GM18519 (cell line): ENCODE results near the gene CRYL1.

Experiments
- ATAC-seq: cut with Tn5 transposase; IDR thresholded peaks from one replicate; pipeline ENCODE4 v1.9.1; 2021; ENCODE audit warnings: mild to moderate bottlenecking, moderate library complexity; ENCODE audit not compliant: unreplicated experiment, low FRiP score

CRYL1 gene

DNA sequence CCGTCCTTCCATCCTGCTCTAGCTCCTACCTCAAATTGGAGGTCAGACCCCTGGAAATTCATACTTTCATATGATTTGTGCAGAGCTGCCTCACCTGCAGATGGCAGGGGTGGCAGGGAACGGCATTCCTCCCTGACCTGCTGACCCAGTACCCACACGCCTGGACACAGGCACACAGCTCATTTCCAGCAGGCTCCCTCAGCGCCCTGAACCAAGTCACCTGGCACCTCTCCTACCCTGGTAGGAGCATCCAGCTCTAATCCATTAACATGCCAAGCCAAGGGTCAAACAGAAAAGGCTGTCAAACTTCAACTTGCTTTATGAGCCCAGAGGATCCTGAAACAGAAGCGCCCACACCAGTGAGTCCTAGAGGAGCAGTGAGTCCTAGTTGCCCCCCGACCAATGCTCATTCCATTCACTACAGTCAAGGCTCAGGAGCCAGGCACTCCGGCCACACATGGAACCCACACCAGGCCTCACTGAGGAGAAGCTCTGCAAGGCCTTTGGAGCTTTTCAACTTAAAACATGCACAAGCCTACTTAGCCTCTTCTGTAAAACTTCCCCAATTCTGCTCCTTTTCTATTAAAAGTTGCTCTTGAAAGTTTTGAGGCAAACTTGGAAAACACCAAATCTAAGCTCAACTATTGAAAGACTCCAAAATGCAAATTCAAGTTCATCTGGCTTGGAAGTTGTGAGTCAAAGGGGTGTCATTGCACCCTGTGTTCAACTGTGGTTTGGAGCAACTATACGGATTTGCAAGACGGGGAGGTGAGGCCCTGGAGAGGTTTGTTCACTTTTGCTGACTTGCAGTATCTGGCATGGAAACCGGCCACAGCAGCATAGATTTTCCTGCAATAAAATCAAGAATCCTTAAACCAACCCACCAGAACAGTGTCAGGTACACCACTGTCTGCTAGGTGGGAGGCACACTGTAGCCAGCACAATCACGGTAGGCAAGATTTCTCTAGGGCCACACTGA lies 96.7 kb downstream of the CRYL1 start:
- no peak for ATAC-seq

DNA sequence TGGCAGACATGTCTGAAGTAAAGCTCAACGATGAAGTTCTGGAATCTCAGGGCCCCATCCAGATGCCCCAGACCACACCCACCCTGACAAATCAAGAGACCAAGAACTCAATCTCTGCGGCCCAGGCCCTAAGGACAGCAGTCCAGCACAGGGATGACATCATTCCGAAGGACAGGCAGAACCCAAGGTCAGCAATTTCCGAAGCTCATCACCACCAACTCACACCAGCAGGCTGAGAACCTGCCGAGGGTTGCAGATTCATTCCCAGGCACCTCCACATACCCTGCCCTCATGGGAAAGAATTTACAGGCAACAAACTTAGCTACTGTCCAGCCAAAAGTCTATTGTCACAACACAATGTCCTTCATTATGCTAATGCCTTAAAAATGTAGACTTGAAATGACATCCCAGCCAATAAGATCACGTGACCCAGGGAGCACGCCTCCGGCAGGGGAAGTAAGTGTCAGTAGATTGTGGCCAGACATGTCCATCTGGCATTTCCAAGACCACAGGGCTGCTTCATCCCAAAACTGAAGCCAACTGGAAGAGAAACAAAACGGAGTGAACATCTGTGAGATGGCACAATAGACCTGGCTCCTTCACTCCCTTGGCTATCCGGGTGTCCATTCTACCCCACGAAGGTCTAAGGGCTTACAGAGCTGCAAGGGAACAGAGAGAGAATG lies 98.8 kb downstream of the CRYL1 start:
- ATAC-seq: no peak

DNA sequence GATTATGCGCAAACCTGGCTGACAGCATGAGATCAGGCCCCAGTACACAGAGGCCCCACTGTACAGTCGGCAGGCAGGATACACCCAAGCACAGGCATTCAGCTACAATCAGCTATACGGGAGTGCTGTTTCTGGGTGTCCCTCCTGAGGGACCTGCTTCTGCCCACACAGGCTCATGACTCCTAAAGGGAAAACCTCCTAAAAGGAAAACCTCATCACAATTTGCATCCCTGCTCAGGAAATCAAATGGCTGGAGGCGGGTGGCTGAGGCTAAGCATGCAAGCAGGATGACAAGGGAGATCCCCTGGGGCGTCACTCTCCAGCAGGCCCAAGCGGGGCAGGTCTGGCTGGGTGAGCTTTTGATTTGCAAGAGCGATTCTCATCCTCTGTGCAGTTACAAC lies 99.8 kb downstream of the CRYL1 start:
- peak; percentile 75 for ATAC-seq

DNA sequence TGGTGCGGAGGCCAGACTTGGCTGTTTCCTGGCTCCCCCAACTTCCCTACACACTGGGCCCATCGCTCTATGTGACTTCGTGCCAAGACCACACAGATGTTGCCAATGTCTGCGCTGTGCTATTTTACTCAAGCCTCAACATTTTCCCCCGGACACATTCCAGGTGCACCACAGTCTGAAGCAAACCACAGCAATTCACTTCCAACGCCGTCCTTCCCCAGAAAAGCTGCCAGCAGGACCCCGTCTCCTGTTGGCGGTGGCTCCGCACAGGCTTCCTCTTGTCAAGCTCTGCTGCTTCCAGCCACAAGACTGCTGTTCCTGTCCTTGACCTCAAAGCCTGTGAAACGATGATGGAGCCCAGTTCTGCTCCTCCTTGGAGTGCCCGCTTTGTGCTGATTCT lies 100.7 kb downstream of the CRYL1 start:
- no peak for ATAC-seq

DNA sequence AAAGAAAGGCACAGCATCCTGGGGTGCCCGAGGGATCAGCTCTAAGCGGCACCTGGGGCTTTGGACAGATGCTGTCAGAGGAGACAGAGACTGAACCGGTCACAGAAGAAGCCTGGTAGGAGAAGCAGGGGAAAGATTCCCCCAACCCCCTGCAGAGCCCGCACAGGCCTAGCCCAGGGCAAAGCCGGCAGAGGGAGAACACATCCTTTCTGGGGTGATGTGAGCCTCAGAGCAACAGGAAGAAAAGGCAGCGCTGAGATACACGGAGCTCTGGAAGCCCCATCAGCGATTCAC lies 101.2 kb downstream of the CRYL1 start:
- ATAC-seq: no peak

DNA sequence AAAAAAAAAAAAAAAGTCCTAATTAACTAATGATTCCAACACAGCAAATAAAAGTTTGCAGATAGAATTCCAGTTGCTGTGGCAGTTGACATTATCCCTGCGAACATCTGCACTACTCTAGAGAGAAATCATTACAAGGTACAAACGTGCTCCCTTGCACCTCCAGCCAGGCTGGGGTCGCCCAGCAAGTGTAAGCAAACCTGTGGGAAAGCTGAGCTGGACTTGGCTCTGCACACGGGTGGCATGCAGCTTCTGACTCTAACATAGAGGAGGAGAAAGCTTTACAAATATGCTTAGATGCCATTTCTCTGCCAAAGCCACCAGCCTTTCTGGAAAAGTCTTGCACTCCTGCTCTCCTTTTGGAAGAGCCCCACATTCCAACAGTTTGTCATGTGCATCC lies 103.3 kb downstream of the CRYL1 start:
- no peak for ATAC-seq

DNA sequence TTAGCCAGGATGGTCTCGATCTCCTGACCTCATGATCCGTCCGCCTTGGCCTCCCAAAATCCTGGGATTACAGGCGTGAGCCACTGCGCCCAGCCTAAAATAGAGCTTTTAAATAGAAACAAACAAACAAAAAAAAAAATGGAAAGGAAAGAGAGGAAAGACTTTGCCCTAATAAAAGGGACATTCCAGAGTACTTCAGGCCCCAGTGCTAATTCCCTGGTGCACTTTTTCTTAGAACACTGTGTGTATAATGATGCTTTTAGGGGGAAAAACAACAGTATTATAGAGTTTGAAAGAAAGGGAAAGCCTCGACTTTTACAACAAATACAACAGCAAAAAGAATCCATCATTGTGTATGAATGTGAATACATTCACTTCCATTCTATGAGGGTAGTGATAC lies 104.7 kb downstream of the CRYL1 start:
- ATAC-seq: no peak

DNA sequence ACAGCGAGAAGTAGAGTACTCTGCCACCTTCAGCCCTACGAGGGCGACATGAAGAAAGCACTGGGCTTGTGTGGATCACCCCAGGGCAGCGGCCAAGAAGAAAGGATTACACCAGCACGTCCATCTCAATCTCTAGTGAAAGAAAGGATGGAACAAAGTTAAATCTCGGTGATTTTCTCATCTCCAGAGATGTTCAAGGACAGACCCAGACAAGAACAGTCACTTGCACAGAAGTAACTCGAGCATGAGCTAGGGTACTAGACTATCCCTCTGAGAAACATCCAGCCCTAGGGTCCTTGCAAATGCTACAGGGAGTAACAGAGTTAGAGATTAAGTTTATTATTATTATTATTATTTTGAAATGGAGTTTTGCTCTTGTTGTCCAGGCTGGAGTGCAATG lies 106.7 kb downstream of the CRYL1 start:
- no peak for ATAC-seq

DNA sequence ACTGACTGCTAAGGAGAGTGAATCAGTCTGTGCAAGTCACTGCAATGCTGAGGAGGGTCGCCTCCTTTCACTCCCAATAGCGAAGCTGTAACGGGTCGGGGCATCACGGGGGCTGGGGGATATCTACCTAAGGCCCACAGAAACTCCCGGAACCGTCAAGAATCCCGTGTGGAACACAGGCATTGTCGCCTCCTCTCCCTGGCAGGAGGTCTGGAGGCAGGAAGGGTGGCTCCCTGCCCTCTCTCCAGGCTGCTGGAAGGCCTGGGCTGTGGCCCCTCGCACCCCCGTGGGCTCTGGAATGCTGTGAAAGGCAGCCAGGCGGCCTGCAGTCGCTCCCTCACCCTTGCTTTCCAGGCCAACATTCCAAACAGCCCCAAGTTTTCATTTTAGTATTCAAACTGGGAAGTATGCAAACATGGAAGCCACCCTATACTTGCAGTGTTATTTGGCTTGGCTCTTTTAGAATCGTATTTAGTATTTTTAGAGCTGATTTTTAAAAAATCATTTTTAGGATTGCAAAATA lies 109.4 kb downstream of the CRYL1 start:
- ATAC-seq: no peak

DNA sequence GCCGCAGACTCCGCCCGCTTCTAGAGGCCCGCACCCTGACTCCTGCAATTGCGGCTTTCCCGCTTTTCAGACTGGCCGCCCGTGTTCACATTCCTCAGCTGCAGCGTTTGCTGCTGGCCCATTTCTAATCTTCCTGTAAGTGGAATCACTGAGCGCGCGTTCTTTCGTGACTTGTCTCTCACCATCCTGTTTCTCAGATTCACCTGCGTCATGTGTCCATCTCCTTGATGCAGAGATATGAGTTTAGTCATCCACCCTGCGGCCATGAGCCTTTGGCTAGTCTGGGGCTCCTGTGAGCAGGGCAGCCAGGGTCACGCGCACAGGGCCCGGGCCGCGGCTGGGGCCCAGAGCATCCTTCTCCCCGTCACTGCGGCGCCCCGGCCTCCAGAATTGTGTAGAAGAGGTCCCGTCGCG lies 110.0 kb downstream of the CRYL1 start:
- ATAC-seq: no peak

DNA sequence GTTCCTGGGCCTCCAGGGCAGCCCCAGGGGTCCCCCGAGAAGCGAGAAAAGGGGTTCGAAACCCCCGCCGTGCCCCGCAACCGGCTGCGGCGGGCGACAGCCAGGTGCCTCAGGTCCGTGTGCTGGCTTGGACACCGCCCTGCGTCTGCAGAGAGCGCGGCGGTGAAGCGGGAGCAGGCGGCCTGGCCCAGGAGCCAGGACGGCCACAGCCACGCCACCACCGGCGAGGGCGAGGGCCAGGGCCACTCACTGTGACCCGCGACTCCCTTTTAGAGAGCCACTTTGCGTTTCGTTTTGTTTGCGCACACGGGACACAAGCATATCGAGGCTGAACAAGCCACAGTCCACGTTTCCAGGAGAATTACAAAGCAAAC lies 110.4 kb downstream of the CRYL1 start:
- no peak for ATAC-seq

DNA sequence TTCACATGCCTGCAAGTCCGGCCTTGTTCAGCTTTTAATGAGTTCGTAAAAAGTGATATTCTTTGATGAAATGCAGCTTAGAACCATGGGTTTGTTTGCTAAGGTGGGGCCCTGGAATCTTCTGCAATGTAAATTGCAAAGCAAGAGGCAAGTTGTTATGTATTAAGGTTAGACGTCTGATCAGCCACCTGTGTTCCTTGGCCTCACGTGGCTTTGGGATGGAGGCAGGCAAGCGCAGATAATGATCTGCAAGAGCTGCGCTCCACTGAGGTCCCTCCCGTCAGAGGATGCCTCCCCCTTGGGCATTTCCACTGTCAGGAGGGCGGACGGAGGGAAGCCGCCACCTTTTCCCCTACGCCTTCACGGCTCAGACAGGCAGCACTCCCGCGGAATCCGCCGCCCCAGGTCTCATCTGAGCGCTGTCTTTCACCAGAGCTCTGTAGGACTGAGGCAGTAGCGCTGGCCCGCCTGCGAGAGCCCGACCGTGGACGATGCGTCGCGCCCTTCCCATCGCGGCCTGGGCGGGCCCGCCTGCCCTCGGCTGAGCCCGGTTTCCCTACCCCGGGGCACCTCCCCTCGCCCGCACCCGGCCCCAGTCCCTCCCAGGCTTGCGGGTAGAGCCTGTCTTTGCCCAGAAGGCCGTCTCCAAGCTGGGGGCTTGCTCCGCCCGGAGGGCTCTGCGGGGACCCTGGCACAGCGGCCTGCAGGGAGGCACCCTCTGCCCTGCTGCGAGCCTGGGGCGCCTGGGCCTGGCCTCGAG lies 110.9 kb downstream of the CRYL1 start:
- no peak for ATAC-seq

DNA sequence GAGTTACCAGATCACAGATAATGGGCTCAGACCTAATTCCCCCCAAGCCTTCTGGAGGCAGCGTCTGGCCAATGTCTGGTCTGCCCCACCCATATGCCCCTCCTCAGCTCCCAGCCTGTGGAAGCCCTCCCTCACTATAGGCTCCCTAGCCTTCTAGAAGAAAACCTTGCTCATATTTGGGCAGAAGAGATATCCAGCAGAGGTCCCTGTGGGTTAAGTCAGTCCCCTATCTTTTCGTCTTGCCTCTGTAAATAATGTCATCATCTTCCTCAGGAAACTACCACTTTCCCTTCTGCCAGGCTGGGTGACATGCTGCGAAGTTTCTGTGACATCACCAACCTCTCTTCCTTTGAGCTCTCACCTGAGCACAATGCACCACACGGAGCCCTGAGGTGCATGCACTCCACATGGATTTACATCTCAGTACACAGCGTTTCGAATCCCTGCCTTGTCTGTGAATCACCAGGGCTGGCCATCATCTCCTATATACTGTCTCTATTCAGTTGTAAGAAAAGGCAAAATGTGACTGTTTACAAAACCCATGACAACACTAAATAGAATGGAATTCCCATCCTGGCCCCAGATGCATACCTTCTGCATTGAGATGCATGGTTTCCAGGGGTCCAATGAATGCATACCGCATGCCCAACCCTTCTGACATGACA lies 112.8 kb downstream of the CRYL1 start:
- no peak for ATAC-seq

DNA sequence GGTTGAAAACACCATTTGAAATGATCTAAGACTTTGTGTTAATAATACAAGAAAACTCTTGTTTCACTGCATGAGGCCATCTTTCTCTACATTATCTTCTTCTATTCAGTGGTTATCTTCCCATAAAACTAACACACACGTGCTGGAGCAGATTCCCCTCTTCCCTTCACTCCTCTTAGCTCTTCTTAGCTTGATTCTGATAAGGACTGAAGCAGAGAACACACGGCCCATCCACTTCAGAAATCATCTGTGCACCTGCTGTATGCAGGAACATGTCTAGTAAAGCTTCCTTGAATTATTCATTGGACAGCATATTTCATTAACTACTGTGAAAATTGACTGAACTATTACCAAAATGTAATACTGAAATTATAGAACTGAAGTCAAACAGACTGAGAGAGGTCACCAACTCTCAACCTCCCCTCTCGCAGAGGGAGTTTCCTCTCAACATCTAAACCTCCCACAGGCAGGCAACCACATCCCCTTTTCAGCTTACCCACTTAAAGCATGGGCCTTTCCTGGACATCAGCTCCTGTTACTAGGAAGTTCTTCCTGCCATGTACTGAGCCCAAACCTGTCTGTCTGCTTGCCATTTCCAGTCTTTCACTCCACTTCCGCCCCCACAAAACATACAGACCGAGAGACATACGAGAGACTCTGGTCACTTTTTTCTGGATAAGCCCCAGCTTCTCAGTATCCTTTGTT lies 113.9 kb downstream of the CRYL1 start:
- peak; percentile 83 for ATAC-seq

DNA sequence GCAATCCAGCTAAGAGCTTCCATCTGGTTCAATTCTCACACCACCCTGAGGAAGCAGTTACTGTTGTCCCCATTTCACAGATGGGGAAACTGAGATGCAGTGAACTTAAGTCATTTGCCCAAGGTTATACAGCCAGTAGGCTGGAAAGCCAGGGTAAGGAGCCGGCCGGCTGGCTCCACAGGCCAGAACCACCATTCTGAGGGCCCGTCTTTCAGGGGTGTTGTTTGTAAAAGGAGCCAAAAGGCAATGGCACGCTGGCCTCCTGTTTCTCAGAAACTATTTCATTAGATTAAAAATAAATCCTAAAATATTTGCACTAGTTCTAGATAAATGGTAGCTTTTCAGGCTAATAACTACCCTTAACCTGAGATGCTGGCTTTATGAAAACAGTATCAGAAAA lies 114.9 kb downstream of the CRYL1 start:
- ATAC-seq: no peak

DNA sequence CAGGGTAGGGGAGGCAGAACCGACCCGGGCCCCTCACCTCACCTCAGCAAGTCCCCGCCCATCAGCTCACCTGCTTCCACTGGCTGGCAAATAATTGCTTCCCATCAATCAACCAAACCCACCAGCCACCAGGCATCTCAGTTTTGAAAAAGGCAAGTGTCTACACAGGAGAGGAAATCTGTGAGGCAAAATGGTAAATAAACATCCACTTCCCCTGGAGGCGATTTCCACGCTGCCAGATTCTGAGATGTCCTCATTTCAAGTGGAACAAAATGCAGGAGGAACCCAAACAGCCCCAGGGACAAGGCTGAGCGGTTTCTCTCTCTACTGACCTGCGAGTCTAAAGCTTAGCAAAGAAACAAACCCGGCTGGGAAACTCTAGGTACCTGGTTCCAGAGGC lies 117.5 kb downstream of the CRYL1 start:
- no peak for ATAC-seq

DNA sequence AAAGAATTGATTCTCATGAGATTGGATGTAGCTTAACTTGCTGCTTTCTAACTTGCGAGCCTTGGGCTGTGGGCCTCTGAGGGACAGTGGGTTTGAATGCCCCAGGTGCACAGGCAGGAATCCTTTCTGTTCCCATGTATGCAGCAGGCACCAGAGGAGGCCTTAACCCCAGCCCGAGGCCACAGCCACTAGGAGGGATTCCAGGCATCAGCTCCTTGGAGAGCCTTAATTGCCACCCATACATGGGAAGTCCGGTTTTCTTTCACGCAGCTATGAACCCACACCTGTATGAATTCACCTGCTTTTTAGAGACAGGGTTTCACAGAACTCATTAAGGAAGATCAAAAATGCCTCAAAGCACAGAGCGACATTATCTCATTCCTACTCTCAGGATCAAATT lies 117.9 kb downstream of the CRYL1 start:
- no peak for ATAC-seq

DNA sequence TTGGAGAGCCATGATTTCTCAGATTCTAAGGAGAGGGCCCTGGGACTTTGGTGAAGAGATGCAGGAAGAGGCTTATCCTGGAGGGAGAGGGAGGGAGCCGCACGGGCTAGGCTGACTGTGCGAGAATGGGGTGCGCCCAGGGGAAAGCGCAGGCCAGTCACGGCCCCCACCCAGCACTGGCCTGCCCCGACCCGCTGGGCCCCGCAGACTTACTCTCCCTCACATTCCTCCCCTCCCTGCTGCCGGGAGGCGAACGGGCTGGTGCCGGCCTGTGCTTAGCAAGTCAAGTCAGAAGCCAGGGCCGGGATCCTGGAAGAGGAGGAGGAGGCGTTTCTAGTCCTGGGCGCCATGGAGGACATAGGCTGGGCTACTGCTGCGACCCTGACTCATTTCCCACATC lies 120.0 kb downstream of the CRYL1 start:
- no peak for ATAC-seq

DNA sequence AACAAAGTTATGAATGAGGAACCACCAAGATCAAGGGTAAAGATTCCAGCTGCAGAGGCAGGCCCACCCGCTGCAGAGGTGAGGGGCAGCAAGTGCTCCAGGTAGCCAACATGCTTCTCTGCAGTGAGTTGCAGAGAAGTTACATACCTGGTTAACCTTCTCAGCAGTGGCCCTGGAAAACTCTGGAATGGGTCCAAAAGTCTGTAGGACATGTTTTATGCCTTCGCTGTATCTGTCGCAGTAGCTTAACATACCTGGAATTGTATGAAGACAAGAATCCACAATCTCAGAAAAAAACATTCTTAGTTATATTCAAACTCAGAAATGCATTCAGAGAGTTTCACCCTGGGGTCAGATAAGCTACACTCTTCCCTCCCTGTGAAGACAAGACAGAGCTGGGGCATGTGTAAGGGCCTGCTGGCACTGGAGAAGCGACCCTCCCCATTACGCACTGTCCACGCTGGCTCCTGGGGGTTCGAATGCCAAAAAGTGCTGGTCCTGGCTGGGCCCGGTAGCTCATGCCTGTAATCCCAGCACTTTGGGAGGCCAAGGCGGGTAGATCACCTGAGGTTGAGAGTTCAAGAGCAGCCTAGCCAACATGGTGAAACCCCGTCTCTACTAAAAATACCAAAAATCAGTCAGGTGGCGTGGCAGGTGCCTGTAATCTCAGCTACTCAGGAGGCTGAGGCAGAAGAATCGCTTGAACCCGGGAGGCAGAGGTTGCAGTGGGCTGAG lies 121.0 kb downstream of the CRYL1 start:
- ATAC-seq: no peak
